GM23338 (cell line): ENCODE measurements around the gene RAB17. TPM values are rescaled to one million over a fixed set of nuclear protein-coding genes. Genes with fewer than 3 reads are reported as not detected.

ENCODE experiments used
- ATAC-seq: fragments of 200-7000 bp; cut with Tn5 transposase; 3 replicates; pipeline ENCODE4 v1.9.1; 2020
- DNase-seq: peaks from one replicate; pipeline ENCODE4 v3.0.0-alpha.2; 2015; ENCODE audit warnings: low spot score
- H2AFZ ChIP-seq: fragments of 200-600 bp; sonication (generic); 2 replicates; pipeline ENCODE4 v1.8.0; 2016; ENCODE audit warnings: antibody characterized with exemption, mild to moderate bottlenecking, moderate library complexity
- H3F3A ChIP-seq: fragments of 200-600 bp; sonication (generic); replicated peaks from 2 replicates; pipeline ENCODE4 v1.8.0; 2017; ENCODE audit warnings: antibody characterized with exemption, mixed run types, low read depth
- H3K27ac ChIP-seq: fragments of 200-600 bp; sonication (generic); 2 replicates; pipeline ENCODE4 v1.6.1; 2016; ENCODE audit warnings: low read depth
- H3K27me3 ChIP-seq: fragments of 200-600 bp; sonication (generic); 2 replicates; pipeline ENCODE4 v1.8.0; 2016; ENCODE audit warnings: mild to moderate bottlenecking, mixed run types, moderate library complexity; ENCODE audit not compliant: insufficient read depth
- H3K36me3 ChIP-seq: fragments of 200-600 bp; sonication (generic); 2 replicates; pipeline ENCODE4 v1.8.0; 2016; ENCODE audit warnings: mild to moderate bottlenecking; ENCODE audit not compliant: insufficient read depth
- H3K4me1 ChIP-seq: fragments of 200-600 bp; sonication (generic); 2 replicates; pipeline ENCODE4 v1.8.0; 2016; ENCODE audit warnings: mild to moderate bottlenecking, moderate library complexity; ENCODE audit not compliant: insufficient read depth
- H3K4me2 ChIP-seq: fragments of 200-600 bp; sonication (generic); 2 replicates; pipeline ENCODE4 v1.7.1; 2017; ENCODE audit warnings: mixed run types
- H3K4me3 ChIP-seq: fragments of 200-600 bp; sonication (generic); 2 replicates; pipeline ENCODE4 v1.6.1; 2016; ENCODE audit warnings: mixed run types
- H3K79me2 ChIP-seq: fragments of 200-600 bp; sonication (generic); replicated peaks from 2 replicates; pipeline ENCODE4 v1.8.0; 2017; ENCODE audit warnings: mild to moderate bottlenecking; ENCODE audit not compliant: insufficient read depth
- H3K9me2 ChIP-seq: fragments of 200-600 bp; sonication (generic); 2 replicates; pipeline ENCODE4 v1.8.0; 2017; ENCODE audit not compliant: insufficient read depth
- H4K20me1 ChIP-seq: fragments of 200-600 bp; sonication (generic); replicated peaks from 2 replicates; pipeline ENCODE4 v1.8.0; 2017; ENCODE audit warnings: mild to moderate bottlenecking; ENCODE audit not compliant: insufficient read depth
- H3K27ac Mint-ChIP-seq: 2 replicates; pipeline ENCODE4 v1.8.0; 2020; ENCODE audit warnings: inconsistent platforms, mild to moderate bottlenecking, moderate library complexity, mixed read lengths
- H3K27me3 Mint-ChIP-seq: 3 replicates; pipeline ENCODE4 v1.8.0; 2022; ENCODE audit warnings: low read depth, mild to moderate bottlenecking, moderate library complexity, mixed read lengths, inconsistent platforms; ENCODE audit not compliant: insufficient read depth, poor library complexity
- H3K36me3 Mint-ChIP-seq: 3 replicates; pipeline ENCODE4 v1.8.0; 2021; ENCODE audit warnings: low read depth, mild to moderate bottlenecking, inconsistent platforms, moderate library complexity, mixed read lengths
- H3K4me1 Mint-ChIP-seq: 3 replicates; pipeline ENCODE4 v1.8.0; 2020; ENCODE audit warnings: mild to moderate bottlenecking, inconsistent platforms, mixed read lengths
- H3K4me3 Mint-ChIP-seq: 3 replicates; pipeline ENCODE4 v1.8.0; 2021; ENCODE audit warnings: moderate library complexity, mild to moderate bottlenecking, inconsistent platforms, mixed read lengths
- H3K9me3 Mint-ChIP-seq: 3 replicates; pipeline ENCODE4 v1.8.0; 2020; ENCODE audit warnings: moderate library complexity, mild to moderate bottlenecking, inconsistent platforms, mixed read lengths
- CREB1 ChIP-seq: fragments of 250-450 bp; sonication (Bioruptor Pico); IDR thresholded peaks from 2 replicates; pipeline ENCODE4 v1.5.0; 2020; ENCODE audit warnings: low read depth, mild to moderate bottlenecking, moderate library complexity
- CTCF ChIP-seq, 2 experiments: fragments of 200-600 bp in 1 of 2; sonication (generic) in 1 of 2; conservative IDR thresholded peaks; 2 replicates each; pipeline versions ENCODE4 v1.5.1 to v1.6.1; 2016 to 2017; ENCODE audit warnings: antibody characterized with exemption in 2 of 2, low read depth in 2 of 2, mild to moderate bottlenecking in 2 of 2, moderate library complexity in 1 of 2
- EZH2 ChIP-seq: fragments of 200-600 bp; sonication (generic); IDR thresholded peaks from one replicate; pipeline ENCODE4 v1.8.0; 2017; ENCODE audit warnings: antibody characterized with exemption, mild to moderate bottlenecking, low read depth; ENCODE audit not compliant: unreplicated experiment
- JUNB ChIP-seq: IDR thresholded peaks from one replicate; pipeline ENCODE4 v1.6.1; 2016; ENCODE audit warnings: antibody characterized with exemption; ENCODE audit not compliant: unreplicated experiment
- NANOG ChIP-seq: IDR thresholded peaks from 2 replicates; pipeline ENCODE4 v1.6.1; 2016; ENCODE audit warnings: antibody characterized with exemption, borderline replicate concordance
- POLR2AphosphoS5 ChIP-seq: IDR thresholded peaks from 2 replicates; pipeline ENCODE4 v1.6.1; 2016; ENCODE audit warnings: antibody characterized with exemption, low read depth
- polyA plus RNA-seq: library from polyadenylated mRNA; unstranded; fragments of >200 nt; fragmentation: Nextera tagmentation; extraction: Ambion mirVana; gene quantifications from 2 replicates; pipeline ENCODE4 v1.2.1, GENCODE V29; 2016
- total RNA-seq: library from RNA; depleted of rRNA; stranded (reverse); fragments of >200 nt; shearing (Covaris generic); gene quantifications from 2 replicates; pipeline ENCODE4 v1.2.3, GENCODE V29; 2014
- TF ChIP-seq, protein P1 (sequence below): IDR thresholded peaks from 2 replicates; pipeline ENCODE4 v1.6.1; 2016; ENCODE audit warnings: antibody characterized with exemption
- TF ChIP-seq, protein P2 (sequence below): fragments of 250-450 bp; sonication (Bioruptor Pico); IDR thresholded peaks from 2 replicates; pipeline ENCODE4 v1.5.0; 2020; ENCODE audit warnings: mild to moderate bottlenecking, moderate library complexity

The RAB17 gene
- total and polyA plus RNA-seq, 2 experiments from 2014 or later = 22.4 to 26.9 TPM

GRCh38 chr2:237576974-237577373 is 13.6 kb downstream of the RAB17 start (continued):
- TF ChIP-seq, protein P1, sequence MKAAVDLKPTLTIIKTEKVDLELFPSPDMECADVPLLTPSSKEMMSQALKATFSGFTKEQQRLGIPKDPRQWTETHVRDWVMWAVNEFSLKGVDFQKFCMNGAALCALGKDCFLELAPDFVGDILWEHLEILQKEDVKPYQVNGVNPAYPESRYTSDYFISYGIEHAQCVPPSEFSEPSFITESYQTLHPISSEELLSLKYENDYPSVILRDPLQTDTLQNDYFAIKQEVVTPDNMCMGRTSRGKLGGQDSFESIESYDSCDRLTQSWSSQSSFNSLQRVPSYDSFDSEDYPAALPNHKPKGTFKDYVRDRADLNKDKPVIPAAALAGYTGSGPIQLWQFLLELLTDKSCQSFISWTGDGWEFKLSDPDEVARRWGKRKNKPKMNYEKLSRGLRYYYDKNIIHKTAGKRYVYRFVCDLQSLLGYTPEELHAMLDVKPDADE = no peak
- TF ChIP-seq EZH2 = no peak
- TF ChIP-seq NANOG = no peak
- TF ChIP-seq JUNB = no peak

GRCh38 chr2:237575869-237576862 is 14.4 kb downstream of the RAB17 start:
- Histone ChIP-seq H3K79me2 (no peaks in the 10 kb centered on the region), H3K9me2 (no peaks in the 10 kb centered on the region), H3K27me3 (no peaks in the 10 kb centered on the region), H4K20me1 (no peaks in the 10 kb centered on the region), H3K4me2 (no peak overlapping the region), H3K27ac (no peak overlapping the region), H2AFZ (no peak overlapping the region), H3K4me1 (peaks cover 6% of the 10 kb centered on the region; the same call in 1 of the 2 replicates), H3K36me3 (no peaks in the 10 kb centered on the region), H3F3A (no peaks in the 10 kb centered on the region), H3K4me3 (no peak overlapping the region)
- Mint-ChIP-seq H3K4me3 (no peak overlapping the region), H3K36me3 (peaks cover 18% of the 10 kb centered on the region; the same call in 2 of the 3 replicates), H3K27me3 (no peaks in the 10 kb centered on the region), H3K27ac (no peak overlapping the region), H3K4me1 (peaks cover 18% of the 10 kb centered on the region), H3K9me3 (0 out of 3 replicates have a peak, but pooled peaks cover 4% of the 10 kb centered on the region)
- DNase-seq (no peak), ATAC-seq (no peak)
- TF ChIP-seq POLR2AphosphoS5 (no peak), CREB1 (CRISPR knock-in tag) (no peak), CTCF (conservative IDR thresholded peaks at IDR 0.05; ENCODE audit: low read depth in 2 of 2) (no peak)
- TF ChIP-seq, protein P2, sequence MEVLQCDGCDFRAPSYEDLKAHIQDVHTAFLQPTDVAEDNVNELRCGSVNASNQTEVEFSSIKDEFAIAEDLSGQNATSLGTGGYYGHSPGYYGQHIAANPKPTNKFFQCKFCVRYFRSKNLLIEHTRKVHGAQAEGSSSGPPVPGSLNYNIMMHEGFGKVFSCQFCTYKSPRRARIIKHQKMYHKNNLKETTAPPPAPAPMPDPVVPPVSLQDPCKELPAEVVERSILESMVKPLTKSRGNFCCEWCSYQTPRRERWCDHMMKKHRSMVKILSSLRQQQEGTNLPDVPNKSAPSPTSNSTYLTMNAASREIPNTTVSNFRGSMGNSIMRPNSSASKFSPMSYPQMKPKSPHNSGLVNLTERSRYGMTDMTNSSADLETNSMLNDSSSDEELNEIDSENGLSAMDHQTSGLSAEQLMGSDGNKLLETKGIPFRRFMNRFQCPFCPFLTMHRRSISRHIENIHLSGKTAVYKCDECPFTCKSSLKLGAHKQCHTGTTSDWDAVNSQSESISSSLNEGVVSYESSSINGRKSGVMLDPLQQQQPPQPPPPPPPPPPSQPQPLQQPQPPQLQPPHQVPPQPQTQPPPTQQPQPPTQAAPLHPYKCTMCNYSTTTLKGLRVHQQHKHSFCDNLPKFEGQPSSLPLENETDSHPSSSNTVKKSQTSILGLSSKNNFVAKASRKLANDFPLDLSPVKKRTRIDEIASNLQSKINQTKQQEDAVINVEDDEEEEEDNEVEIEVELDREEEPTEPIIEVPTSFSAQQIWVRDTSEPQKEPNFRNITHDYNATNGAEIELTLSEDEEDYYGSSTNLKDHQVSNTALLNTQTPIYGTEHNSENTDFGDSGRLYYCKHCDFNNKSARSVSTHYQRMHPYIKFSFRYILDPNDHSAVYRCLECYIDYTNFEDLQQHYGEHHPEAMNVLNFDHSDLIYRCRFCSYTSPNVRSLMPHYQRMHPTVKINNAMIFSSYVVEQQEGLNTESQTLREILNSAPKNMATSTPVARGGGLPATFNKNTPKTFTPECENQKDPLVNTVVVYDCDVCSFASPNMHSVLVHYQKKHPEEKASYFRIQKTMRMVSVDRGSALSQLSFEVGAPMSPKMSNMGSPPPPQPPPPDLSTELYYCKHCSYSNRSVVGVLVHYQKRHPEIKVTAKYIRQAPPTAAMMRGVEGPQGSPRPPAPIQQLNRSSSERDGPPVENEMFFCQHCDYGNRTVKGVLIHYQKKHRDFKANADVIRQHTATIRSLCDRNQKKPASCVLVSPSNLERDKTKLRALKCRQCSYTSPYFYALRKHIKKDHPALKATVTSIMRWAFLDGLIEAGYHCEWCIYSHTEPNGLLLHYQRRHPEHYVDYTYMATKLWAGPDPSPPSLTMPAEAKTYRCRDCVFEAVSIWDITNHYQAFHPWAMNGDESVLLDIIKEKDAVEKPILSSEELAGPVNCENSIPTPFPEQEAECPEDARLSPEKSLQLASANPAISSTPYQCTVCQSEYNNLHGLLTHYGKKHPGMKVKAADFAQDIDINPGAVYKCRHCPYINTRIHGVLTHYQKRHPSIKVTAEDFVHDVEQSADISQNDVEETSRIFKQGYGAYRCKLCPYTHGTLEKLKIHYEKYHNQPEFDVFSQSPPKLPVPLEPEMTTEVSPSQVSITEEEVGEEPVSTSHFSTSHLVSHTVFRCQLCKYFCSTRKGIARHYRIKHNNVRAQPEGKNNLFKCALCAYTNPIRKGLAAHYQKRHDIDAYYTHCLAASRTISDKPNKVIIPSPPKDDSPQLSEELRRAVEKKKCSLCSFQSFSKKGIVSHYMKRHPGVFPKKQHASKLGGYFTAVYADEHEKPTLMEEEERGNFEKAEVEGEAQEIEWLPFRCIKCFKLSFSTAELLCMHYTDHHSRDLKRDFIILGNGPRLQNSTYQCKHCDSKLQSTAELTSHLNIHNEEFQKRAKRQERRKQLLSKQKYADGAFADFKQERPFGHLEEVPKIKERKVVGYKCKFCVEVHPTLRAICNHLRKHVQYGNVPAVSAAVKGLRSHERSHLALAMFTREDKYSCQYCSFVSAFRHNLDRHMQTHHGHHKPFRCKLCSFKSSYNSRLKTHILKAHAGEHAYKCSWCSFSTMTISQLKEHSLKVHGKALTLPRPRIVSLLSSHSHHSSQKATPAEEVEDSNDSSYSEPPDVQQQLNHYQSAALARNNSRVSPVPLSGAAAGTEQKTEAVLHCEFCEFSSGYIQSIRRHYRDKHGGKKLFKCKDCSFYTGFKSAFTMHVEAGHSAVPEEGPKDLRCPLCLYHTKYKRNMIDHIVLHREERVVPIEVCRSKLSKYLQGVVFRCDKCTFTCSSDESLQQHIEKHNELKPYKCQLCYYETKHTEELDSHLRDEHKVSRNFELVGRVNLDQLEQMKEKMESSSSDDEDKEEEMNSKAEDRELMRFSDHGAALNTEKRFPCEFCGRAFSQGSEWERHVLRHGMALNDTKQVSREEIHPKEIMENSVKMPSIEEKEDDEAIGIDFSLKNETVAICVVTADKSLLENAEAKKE (CRISPR knock-in tag) = no peak
